Glutamatergic neuron (in vitro differentiated cells): Measurements from ENCODE around the gene THAP9. TPM values are rescaled to one million over a fixed set of nuclear protein-coding genes. Genes with fewer than 3 reads are reported as not detected.
"Not testable (repeated sequence)": the region's sequence is repeated elsewhere in the genome, so short reads cannot be mapped to it uniquely, and the experiment has no call there.

Experiments used
- DNase-seq: peaks from one replicate; pipeline ENCODE4 v3.0.0; 2022
- H3K27ac Mint-ChIP-seq: one replicate; pipeline ENCODE4 v1.8.0; 2020; ENCODE audit warnings: mild to moderate bottlenecking, mixed read lengths, inconsistent platforms; ENCODE audit not compliant: unreplicated experiment
- H3K27me3 Mint-ChIP-seq: one replicate; pipeline ENCODE4 v1.8.0; 2020; ENCODE audit warnings: mild to moderate bottlenecking, moderate library complexity, mixed read lengths, inconsistent platforms; ENCODE audit not compliant: unreplicated experiment
- H3K36me3 Mint-ChIP-seq: one replicate; pipeline ENCODE4 v1.8.0; 2020; ENCODE audit warnings: mild to moderate bottlenecking, mixed read lengths, inconsistent platforms; ENCODE audit not compliant: unreplicated experiment
- H3K4me1 Mint-ChIP-seq: one replicate; pipeline ENCODE4 v1.8.0; 2020; ENCODE audit warnings: mild to moderate bottlenecking, low read depth, mixed read lengths, inconsistent platforms; ENCODE audit not compliant: unreplicated experiment
- H3K4me3 Mint-ChIP-seq: one replicate; pipeline ENCODE4 v1.8.0; 2020; ENCODE audit warnings: mild to moderate bottlenecking, mixed read lengths, inconsistent platforms; ENCODE audit not compliant: unreplicated experiment
- H3K9me3 Mint-ChIP-seq: one replicate; pipeline ENCODE4 v1.8.0; 2020; ENCODE audit warnings: mild to moderate bottlenecking, moderate library complexity, mixed read lengths, inconsistent platforms; ENCODE audit not compliant: unreplicated experiment
- total RNA-seq: library from RNA; stranded (reverse); fragmentation: NEBNext Ultra II Directional; extraction: Animal tissue kit (Norgen Biotek cat#: 25700); gene quantifications from one replicate; pipeline ENCODE4 v1.2.1, GENCODE V29; 2021; ENCODE audit not compliant: unreplicated experiment
- TF ChIP-seq, protein P1 (sequence below): fragments of 200-600 bp; sonication (generic); IDR thresholded peaks from one replicate; pipeline ENCODE4 v1.5.0; 2021; ENCODE audit not compliant: partially characterized antibody, unreplicated experiment

THAP9 gene
- total RNA-seq, 1 donor from 2014 or later = 8.7 TPM

- DNase-seq = no peak
- no peaks in the 10 kb centered on the region for H3K36me3 Mint-ChIP-seq
- no peak overlapping the region for H3K4me3 Mint-ChIP-seq
- H3K27ac Mint-ChIP-seq = no peak overlapping the region
- TF ChIP-seq, protein P1, sequence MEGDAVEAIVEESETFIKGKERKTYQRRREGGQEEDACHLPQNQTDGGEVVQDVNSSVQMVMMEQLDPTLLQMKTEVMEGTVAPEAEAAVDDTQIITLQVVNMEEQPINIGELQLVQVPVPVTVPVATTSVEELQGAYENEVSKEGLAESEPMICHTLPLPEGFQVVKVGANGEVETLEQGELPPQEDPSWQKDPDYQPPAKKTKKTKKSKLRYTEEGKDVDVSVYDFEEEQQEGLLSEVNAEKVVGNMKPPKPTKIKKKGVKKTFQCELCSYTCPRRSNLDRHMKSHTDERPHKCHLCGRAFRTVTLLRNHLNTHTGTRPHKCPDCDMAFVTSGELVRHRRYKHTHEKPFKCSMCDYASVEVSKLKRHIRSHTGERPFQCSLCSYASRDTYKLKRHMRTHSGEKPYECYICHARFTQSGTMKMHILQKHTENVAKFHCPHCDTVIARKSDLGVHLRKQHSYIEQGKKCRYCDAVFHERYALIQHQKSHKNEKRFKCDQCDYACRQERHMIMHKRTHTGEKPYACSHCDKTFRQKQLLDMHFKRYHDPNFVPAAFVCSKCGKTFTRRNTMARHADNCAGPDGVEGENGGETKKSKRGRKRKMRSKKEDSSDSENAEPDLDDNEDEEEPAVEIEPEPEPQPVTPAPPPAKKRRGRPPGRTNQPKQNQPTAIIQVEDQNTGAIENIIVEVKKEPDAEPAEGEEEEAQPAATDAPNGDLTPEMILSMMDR = no peak
- no peaks in the 10 kb centered on the region for H3K4me1 Mint-ChIP-seq
- no peaks in the 10 kb centered on the region for H3K27me3 Mint-ChIP-seq
- H3K9me3 Mint-ChIP-seq = no peaks in the 10 kb centered on the region
Observed at GRCh38 chr4:82913305-82913704, 12.8 kb downstream of the THAP9 start.

GRCh38 chr4:82913968-82914367 is 13.4 kb downstream of the THAP9 start:
- not testable (repeated sequence) for H3K27ac Mint-ChIP-seq, H3K4me1 Mint-ChIP-seq, H3K9me3 Mint-ChIP-seq, H3K27me3 Mint-ChIP-seq, H3K36me3 Mint-ChIP-seq, DNase-seq, H3K4me3 Mint-ChIP-seq

DNA sequence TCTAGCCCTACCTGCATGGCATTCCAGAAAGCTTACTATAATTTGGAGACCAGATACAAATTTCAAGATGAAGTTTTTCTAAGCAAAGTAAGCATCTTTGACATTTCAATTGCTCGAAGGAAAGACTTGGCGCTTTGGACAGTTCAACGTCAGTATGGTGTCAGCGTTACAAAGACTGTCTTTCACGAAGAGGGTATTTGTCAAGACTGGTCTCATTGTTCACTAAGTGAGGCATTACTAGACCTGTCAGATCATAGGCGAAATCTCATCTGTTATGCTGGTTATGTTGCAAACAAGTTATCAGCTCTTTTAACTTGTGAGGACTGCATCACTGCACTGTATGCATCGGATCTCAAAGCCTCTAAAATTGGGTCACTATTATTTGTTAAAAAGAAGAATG is 17.6 kb downstream of the THAP9 start:
- Mint-ChIP-seq H3K36me3 (no peaks in the 10 kb centered on the region), H3K27me3 (no peaks in the 10 kb centered on the region), H3K4me1 (no peaks in the 10 kb centered on the region), H3K4me3 (no peak overlapping the region), H3K9me3 (no peaks in the 10 kb centered on the region), H3K27ac (no peak overlapping the region)
- no peak for DNase-seq
- TF ChIP-seq, protein P1 = no peak

GRCh38 chr4:82919386-82919785 is 18.9 kb downstream of the THAP9 start:
- no peak overlapping the region for H3K27ac Mint-ChIP-seq
- H3K4me1 Mint-ChIP-seq = no peaks in the 10 kb centered on the region
- no peaks in the 10 kb centered on the region for H3K9me3 Mint-ChIP-seq
- no peaks in the 10 kb centered on the region for H3K36me3 Mint-ChIP-seq
- H3K4me3 Mint-ChIP-seq = no peak overlapping the region
- DNase-seq = no peak
- no peaks in the 10 kb centered on the region for H3K27me3 Mint-ChIP-seq
- TF ChIP-seq, protein P1 = no peak

DNA sequence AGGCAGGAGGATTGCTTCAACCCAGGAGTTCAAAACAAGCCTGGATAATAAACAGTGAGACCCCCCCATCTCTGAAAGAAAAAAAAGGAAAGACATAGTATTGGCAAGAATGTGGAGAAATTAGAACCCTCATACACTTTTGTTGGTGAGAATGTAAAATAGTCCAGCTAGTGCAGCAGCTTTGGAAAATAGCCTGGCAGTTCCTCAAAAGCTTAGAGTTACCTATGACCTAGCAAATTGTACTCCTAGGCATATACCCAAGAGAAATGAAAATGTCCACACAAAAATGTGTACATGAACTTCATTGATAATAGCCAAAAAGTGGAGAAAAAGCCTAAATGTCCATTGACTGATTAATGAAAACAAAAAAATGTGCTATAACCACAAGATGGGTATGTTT is 21.3 kb downstream of the THAP9 start:
- no peak overlapping the region for H3K27ac Mint-ChIP-seq
- H3K4me1 Mint-ChIP-seq = no peaks in the 10 kb centered on the region
- H3K9me3 Mint-ChIP-seq = no peaks in the 10 kb centered on the region
- H3K4me3 Mint-ChIP-seq = no peak overlapping the region
- TF ChIP-seq, protein P1 = no peak
- no peaks in the 10 kb centered on the region for H3K27me3 Mint-ChIP-seq
- DNase-seq = no peak
- H3K36me3 Mint-ChIP-seq = no peaks in the 10 kb centered on the region
